ENCODE results near the gene AMER2.

GRCh38 chr13:25172303-25172630 lies 179 bp upstream of the AMER2 start:
- TF ChIP-seq EZH2 (IDR thresholded peaks at IDR 0.05; ENCODE audit: borderline replicate concordance, low read depth, low read length): no peak
- no peak for TF ChIP-seq ZNF507 (tag; conservative IDR thresholded peaks at IDR 0.05)
- no peak for TF ChIP-seq CEBPZ (IDR thresholded peaks at IDR 0.05; ENCODE audit: borderline replicate concordance, low read depth, low read length)
- TF ChIP-seq TCF7 (IDR thresholded peaks at IDR 0.05; ENCODE audit: borderline replicate concordance): no peak
- TF ChIP-seq CTCF (IDR thresholded peaks at IDR 0.05 in 2 of 3, conservative IDR thresholded peaks at IDR 0.05 in 1 of 3; ENCODE audit: insufficient read depth in 2 of 3, low read depth in 1 of 3, low read length in 3 of 3): no peak
- no peak for TF ChIP-seq MTF1 (CRISPR knock-in tag; IDR thresholded peaks at IDR 0.05; ENCODE audit: borderline replicate concordance)
- no peak for TF ChIP-seq GATAD2A (IDR thresholded peaks at IDR 0.05)
- no peak for TF ChIP-seq NFIX (CRISPR knock-in tag; IDR thresholded peaks at IDR 0.05; ENCODE audit: low read depth)
- TF ChIP-seq MNT (conservative IDR thresholded peaks at IDR 0.05): no peak

Data from K562 (cell line).